Naive thymus-derived CD8-positive, alpha-beta T cell (primary cell): ENCODE measurements around the gene PIP5K1C. TPM values are rescaled to one million over a fixed set of nuclear protein-coding genes. Genes with fewer than 3 reads are reported as not detected.

Source experiments
- ATAC-seq, 2 donors: fragments of 150-1000 bp; cut with Tn5 transposase in 1 of 2; sonication (Bioruptor Pico), chemical (Tn5 transposase) in 1 of 2; 1 replicate in 1 of 2; 2 replicates in 1 of 2; pipeline ENCODE4 v1.10.0; 2021; ENCODE audit warnings: mild to moderate bottlenecking in 2 of 2, moderate library complexity in 2 of 2
- POLR2A ChIA-PET: fragments of 350-600 bp; sonication (Branson Sonifier 250); formaldehyde crosslinking; loops from one replicate; lab custom pipeline; 2021; ENCODE audit warnings: antibody characterized with exemption; lab: Charles Lee
- DNase-seq, 10 donors: peaks; one replicate each; pipeline versions ENCODE4 v3.0.0 to v3.0.0-alpha.2; 2020 to 2022
- H3K27ac Mint-ChIP-seq, 10 donors: one replicate each; pipeline ENCODE4 v1.8.0; 2020 to 2022; ENCODE audit warnings: mild to moderate bottlenecking in 10 of 10, mixed read lengths in 10 of 10, moderate library complexity in 4 of 10, inconsistent platforms in 1 of 10
- H3K27me3 Mint-ChIP-seq, 5 donors: one replicate each; pipeline ENCODE4 v1.8.0; 2021 to 2022; ENCODE audit warnings: mixed read lengths in 5 of 5
- H3K36me3 Mint-ChIP-seq, 3 donors: one replicate each; pipeline ENCODE4 v1.8.0; 2020 to 2022; ENCODE audit warnings: mixed read lengths in 3 of 3, mild to moderate bottlenecking in 2 of 3, inconsistent platforms in 1 of 3
- H3K4me1 Mint-ChIP-seq, 4 donors: one replicate each; pipeline ENCODE4 v1.8.0; 2021 to 2022; ENCODE audit warnings: mixed read lengths in 4 of 4
- H3K4me3 Mint-ChIP-seq, 10 donors: one replicate each; pipeline ENCODE4 v1.8.0; 2020 to 2022; ENCODE audit warnings: mild to moderate bottlenecking in 10 of 10, mixed read lengths in 10 of 10, moderate library complexity in 6 of 10, inconsistent platforms in 1 of 10
- H3K9me3 Mint-ChIP-seq, 9 donors: one replicate each; pipeline ENCODE4 v1.8.0; 2020 to 2022; ENCODE audit warnings: mixed read lengths in 9 of 9, mild to moderate bottlenecking in 3 of 9, inconsistent platforms in 1 of 9, moderate library complexity in 1 of 9
- polyA plus RNA-seq, 3 donors: library from polyadenylated mRNA; unstranded; fragments of 300-500 nt; fragmentation: Illumina TruSeq; gene quantifications; one replicate each; pipeline ENCODE4 v1.2.3, GENCODE V29; 2021
- total RNA-seq, 8 experiments: library from RNA in 2 of 8; stranded (reverse) in 2 of 8; gene quantifications; one replicate each; pipeline ENCODE4 v1.2.3 and lab custom pipeline; 2021 to 2026

Gene PIP5K1C
- total and polyA plus RNA-seq, 5 experiments from 2014 or later = 3.9 to 32.0 (median 10.1) TPM

DNA sequence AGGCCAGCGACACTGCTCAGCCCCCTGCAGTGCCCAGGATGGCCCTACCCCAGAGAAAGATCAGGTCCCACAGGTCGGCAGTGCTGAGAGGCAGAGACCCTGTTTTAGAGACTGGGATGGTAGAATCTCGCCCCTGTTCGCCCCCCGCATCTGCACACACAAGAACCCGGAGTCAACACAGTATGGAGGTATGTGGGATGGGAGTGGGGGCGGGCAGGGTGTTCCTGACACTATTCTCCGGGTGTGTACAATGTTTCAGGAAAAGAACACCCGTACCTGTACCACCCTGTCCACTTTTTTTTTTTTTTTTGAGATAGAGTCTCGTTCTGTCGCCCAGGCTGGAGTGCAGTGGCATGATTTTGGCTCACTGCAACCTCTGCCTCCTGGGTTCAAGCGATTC is 19.3 kb downstream of the PIP5K1C start:
- H3K27me3 Mint-ChIP-seq = no peaks in the 10 kb centered on the region
- POLR2A ChIA-PET = no interaction called here
- H3K4me1 Mint-ChIP-seq = peaks cover 9 to 24% (median 21%) of the 10 kb centered on the region in 4 donors
- DNase-seq = no peak
- no peak for ATAC-seq
- no peak overlapping the region for H3K4me3 Mint-ChIP-seq
- no peaks in the 10 kb centered on the region for H3K9me3 Mint-ChIP-seq
- no peak overlapping the region for H3K27ac Mint-ChIP-seq
- H3K36me3 Mint-ChIP-seq = peaks cover 0 to 9% (median 4%) of the 10 kb centered on the region in 3 donors

DNA sequence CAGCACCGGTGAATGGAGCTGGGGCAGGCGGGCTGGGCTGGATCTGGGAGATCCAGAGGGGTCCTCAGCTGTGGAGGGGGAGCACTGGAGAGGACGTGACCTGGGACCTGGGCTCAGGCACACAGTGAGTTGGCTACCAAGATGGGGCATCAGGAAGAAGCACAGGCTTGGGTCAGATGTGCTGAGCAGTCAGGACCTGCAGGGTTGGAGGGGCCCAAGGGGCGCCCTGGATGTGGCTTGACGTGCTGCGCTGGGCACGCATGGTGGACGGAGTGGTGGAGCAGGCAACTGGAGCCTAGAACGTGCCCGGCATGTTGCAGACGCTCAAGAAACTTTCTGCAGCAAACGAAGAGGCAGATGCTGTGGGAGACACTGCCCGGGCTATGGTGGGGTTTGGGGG is 20.7 kb downstream of the PIP5K1C start:
- no peaks in the 10 kb centered on the region for H3K9me3 Mint-ChIP-seq
- POLR2A ChIA-PET = no interaction called here
- no peak for ATAC-seq
- H3K27me3 Mint-ChIP-seq = no peaks in the 10 kb centered on the region
- H3K36me3 Mint-ChIP-seq = peaks cover 0 to 14% (median 7%) of the 10 kb centered on the region in 3 donors
- H3K4me1 Mint-ChIP-seq = peaks cover 9 to 24% (median 22%) of the 10 kb centered on the region in 4 donors
- no peak overlapping the region for H3K4me3 Mint-ChIP-seq
- no peak for DNase-seq
- no peak overlapping the region for H3K27ac Mint-ChIP-seq

DNA sequence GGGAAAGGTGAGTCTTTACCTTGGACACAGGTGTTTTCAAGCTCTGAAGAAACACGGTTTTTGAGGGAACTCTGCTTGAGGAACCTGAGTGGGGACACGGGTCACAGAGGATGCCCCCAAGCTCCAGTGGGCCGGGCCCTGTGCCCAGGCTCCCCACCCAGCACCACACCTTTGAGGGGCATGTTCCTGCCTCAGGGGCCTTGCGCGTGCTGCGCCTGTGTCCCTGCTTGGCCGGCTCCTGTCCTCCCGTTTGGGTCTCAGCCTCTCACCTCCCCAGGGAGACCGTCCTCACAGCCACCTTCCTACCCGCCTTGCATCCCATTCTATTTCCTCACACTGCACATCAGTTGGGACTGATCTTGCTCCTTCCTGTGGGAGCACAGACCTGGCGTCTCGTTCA is 21.1 kb downstream of the PIP5K1C start:
- no peaks in the 10 kb centered on the region for H3K9me3 Mint-ChIP-seq
- DNase-seq (no peak), ATAC-seq (no peak)
- H3K27me3 Mint-ChIP-seq = no peaks in the 10 kb centered on the region
- POLR2A ChIA-PET = no interaction called here
- H3K4me3 Mint-ChIP-seq = no peak overlapping the region
- H3K36me3 Mint-ChIP-seq = peaks cover 0 to 10% (median 7%) of the 10 kb centered on the region in 3 donors
- peak overlapping the region in 1 of 10 donors; percentile 68 for H3K27ac Mint-ChIP-seq
- H3K4me1 Mint-ChIP-seq = peaks cover 7 to 23% (median 21%) of the 10 kb centered on the region in 4 donors

DNA sequence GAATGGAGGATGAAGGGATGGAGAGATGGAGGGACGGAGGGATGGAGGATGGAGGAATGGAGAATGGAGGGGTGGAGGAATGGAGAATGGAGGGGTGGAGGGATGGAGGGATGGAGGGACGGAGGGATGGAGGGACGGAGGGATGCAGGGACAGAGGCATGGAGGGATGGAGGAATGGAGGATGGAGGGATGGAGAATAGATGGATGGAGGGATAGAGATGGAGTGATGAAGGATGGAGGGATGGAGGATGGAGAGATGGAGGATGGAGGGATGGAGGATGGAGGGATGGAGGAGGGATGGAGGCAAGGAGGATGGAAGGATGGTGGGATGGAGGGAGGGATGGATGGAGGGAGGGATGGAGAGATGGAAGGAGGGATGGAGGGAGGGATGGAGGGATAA is 22.1 kb downstream of the PIP5K1C start:
- Mint-ChIP-seq H3K4me3 (no peak overlapping the region), H3K4me1 (peaks cover 5 to 22% (median 15%) of the 10 kb centered on the region in 4 donors), H3K27me3 (no peaks in the 10 kb centered on the region), H3K9me3 (no peaks in the 10 kb centered on the region), H3K27ac (no peak overlapping the region), H3K36me3 (peaks cover 0 to 7% (median 4%) of the 10 kb centered on the region in 3 donors)
- DNase-seq = no peak
- POLR2A ChIA-PET = no interaction called here
- no peak for ATAC-seq

DNA sequence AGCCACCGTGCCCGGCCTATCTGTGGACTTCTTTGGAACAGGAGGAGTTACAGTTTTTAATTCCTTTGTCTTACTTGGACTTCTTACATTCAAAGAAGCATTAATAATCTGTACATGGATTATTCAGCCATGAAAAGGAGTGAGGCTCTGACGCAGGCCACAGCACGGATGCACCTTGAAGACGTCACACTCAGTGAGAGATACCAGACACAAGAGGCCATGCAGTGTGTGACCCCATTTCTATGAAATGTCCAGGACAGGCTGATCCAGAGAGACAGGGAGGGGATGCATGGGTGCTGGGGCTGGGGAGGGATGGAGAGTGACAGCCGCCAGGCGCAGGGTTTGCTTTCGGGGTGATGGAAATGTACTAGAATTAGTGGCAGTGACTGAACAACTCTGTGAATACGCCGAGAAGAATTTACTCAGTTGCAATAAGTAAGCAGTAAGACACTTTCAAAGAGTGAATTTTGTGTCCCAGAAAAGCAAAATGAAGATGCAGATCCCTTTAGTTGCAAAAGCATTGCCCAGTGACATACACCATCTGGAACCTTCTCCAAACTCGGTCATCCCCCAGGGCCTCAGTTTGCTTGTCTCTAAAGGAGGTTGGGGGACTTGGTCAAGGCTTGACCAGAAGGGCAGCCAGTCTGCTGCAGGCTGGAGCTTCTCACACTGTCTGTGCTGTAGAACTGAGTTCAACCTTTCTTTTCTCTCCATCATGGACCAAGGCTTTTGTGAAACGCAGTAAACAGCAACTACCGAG is 25.3 kb downstream of the PIP5K1C start:
- POLR2A ChIA-PET = interaction anchor here (2.3 kb wide), 1 partner anchor 12 kb away, joined by 11 read pairs; no protein-coding TSS in a partner anchor
- ATAC-seq (no peak), DNase-seq (no peak)
- peaks cover 12 to 39% (median 32%) of the 10 kb centered on the region in 4 donors for H3K4me1 Mint-ChIP-seq
- H3K4me3 Mint-ChIP-seq = peak overlapping the region in 1 of 10 donors; percentile 7
- peak overlapping the region in 1 of 10 donors; percentile 3 for H3K27ac Mint-ChIP-seq
- peaks cover 0 to 5% (median 4%) of the 10 kb centered on the region in 3 donors for H3K36me3 Mint-ChIP-seq
- no peaks in the 10 kb centered on the region for H3K27me3 Mint-ChIP-seq
- H3K9me3 Mint-ChIP-seq = no peaks in the 10 kb centered on the region

DNA sequence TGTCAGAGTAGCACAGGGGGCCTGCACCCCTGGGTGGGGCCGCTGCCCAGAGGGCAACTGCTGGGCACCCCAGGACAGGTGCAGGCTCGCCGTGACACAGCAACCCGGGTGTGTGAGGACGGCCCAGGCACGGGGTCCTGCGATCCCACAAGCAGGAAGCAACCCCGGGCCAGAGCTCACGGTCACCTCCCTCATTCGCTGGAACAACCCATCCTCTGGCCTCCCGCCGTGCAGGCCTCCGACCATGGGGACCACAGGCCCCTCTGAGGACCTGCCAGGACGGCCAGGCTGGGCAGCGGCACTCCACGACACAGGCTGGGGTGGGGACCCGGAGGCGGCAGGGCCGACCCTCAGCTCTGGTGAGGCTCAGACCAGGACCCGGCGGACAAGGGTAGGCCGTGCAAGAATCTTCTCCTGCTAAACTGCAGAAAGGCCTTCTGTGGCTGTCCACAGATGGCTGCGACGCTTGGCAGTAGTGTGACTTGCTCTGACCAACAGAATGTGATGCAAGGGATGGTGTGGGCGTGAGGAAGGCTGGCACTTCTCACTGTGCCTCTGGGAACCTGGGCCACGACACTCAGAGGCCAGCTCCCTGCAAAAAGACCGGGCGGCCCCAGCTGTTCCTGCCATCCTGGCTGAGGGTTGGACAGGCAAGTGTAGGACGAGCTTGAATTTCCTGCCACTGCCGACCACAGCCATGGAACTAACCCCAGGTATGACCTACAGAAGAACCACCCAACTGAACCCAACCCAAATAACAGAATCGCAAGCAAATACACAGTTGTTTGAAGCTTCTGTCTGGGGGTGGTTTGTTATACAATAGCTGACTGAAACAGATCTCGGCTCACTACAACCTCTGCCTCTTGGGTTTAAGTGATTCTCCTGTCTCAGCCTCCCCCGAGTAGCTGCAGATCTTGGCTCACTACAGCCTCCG is 26.5 kb downstream of the PIP5K1C start:
- Mint-ChIP-seq H3K36me3 (peaks cover 0 to 5% (median 4%) of the 10 kb centered on the region in 3 donors), H3K27ac (peak overlapping the region in 1 of 10 donors; percentile 66), H3K9me3 (no peaks in the 10 kb centered on the region), H3K4me1 (peaks cover 12 to 41% (median 38%) of the 10 kb centered on the region in 4 donors), H3K27me3 (no peaks in the 10 kb centered on the region), H3K4me3 (peak overlapping the region in 1 of 10 donors; percentile 30)
- DNase-seq (no peak), ATAC-seq (no peak)
- POLR2A ChIA-PET = interaction anchor here (0.9 to 2.3 kb wide), 3 partner anchors 11 to 15 kb away, joined by 3 to 11 read pairs (median 3); no protein-coding TSS in a partner anchor

DNA sequence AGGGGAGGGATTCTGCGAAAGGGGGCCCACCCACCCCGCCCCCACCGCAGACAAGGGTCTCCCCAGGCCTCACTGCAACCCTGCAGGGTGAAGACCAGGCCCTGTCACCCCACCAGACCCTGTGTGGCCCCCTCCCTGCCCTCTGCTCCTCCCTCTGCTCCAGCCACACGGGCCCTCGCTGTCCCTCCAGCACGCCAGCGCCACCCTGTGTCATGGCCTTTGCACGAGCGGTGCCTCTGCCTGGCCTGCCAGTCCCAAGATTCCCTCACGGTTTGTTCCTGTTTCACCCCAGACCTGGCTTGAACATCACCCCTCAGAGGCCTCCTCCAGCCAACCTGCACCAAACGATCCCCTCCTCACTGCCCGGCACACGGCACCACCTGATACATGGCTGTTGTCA is 27.3 kb downstream of the PIP5K1C start:
- POLR2A ChIA-PET = interaction anchor here (0.9 to 2.3 kb wide), 2 partner anchors 14 to 16 kb away, joined by 3 to 11 read pairs; no protein-coding TSS in a partner anchor
- Mint-ChIP-seq H3K9me3 (no peaks in the 10 kb centered on the region), H3K27me3 (no peaks in the 10 kb centered on the region), H3K36me3 (peaks cover 0 to 5% (median 4%) of the 10 kb centered on the region in 3 donors), H3K27ac (peak overlapping the region in 3 of 10 donors; percentile 18 to 66 (median 31)), H3K4me1 (peaks cover 12 to 41% (median 38%) of the 10 kb centered on the region in 4 donors), H3K4me3 (peak overlapping the region in 3 of 10 donors; percentile 24 to 55 (median 30))
- DNase-seq (no peak), ATAC-seq (no peak)

- POLR2A ChIA-PET = interaction anchor here (0.9 to 2.3 kb wide), 3 partner anchors 15 to 20 kb away, joined by 3 to 11 read pairs (median 4); no protein-coding TSS in a partner anchor
- peak overlapping the region in 2 of 10 donors; percentile 25 to 82 for H3K27ac Mint-ChIP-seq
- ATAC-seq (no peak), DNase-seq (no peak)
- H3K27me3 Mint-ChIP-seq = no peaks in the 10 kb centered on the region
- H3K4me1 Mint-ChIP-seq = peaks cover 12 to 41% (median 38%) of the 10 kb centered on the region in 4 donors
- peak overlapping the region in 3 of 10 donors; percentile 30 to 74 (median 67) for H3K4me3 Mint-ChIP-seq
- H3K9me3 Mint-ChIP-seq = no peaks in the 10 kb centered on the region
- H3K36me3 Mint-ChIP-seq = peaks cover 0 to 5% (median 4%) of the 10 kb centered on the region in 3 donors
Observed at GRCh38 chr19:3672575-3672948, 27.7 kb downstream of the PIP5K1C start.

- Mint-ChIP-seq H3K36me3 (peaks cover 0 to 7% (median 5%) of the 10 kb centered on the region in 3 donors), H3K27ac (peak overlapping the region in 5 of 10 donors; percentile 25 to 82 (median 75)), H3K4me3 (peak overlapping the region; percentile 29 to 74 (median 50)), H3K9me3 (no peaks in the 10 kb centered on the region), H3K27me3 (no peaks in the 10 kb centered on the region), H3K4me1 (peaks cover 10 to 35% (median 33%) of the 10 kb centered on the region in 4 donors)
- POLR2A ChIA-PET = interaction anchor here (0.9 to 1.6 kb wide), 4 partner anchors 15 to 29 kb away, joined by 4 to 6 read pairs (median 4); partner anchors contain the start of gene PIP5K1C
- ATAC-seq (peak; percentile 54 to 61), DNase-seq (no peak)
Observed at GRCh38 chr19:3671680-3672574, 28.3 kb downstream of the PIP5K1C start.

- Mint-ChIP-seq H3K9me3 (no peaks in the 10 kb centered on the region), H3K36me3 (peaks cover 0 to 9% (median 5%) of the 10 kb centered on the region in 3 donors), H3K4me1 (peaks cover 9 to 40% (median 32%) of the 10 kb centered on the region in 4 donors), H3K27ac (peak overlapping the region in 6 of 10 donors; percentile 43 to 90 (median 73)), H3K27me3 (no peaks in the 10 kb centered on the region), H3K4me3 (peak overlapping the region in 9 of 10 donors; percentile 33 to 81 (median 64))
- ATAC-seq (peak; percentile 49 to 62), DNase-seq (peak in 2 of 10 donors; percentile 16 to 20)
- POLR2A ChIA-PET = interaction anchor here (1.3 to 1.6 kb wide), 3 partner anchors 16 to 29 kb away, joined by 4 to 6 read pairs (median 4); partner anchors contain the start of gene PIP5K1C
Observed at GRCh38 chr19:3670796-3671679, 29.2 kb downstream of the PIP5K1C start.
